Spleen (tissue), 11 donors: ENCODE measurements around the gene ZNF839. TPM values are rescaled to one million over a fixed set of nuclear protein-coding genes. Genes with fewer than 3 reads are reported as not detected.

ENCODE experiments used
- DNase-seq: peaks from one replicate; pipeline ENCODE4 v3.0.0-alpha.2; 2020
- H3K27ac ChIP-seq, 8 donors: fragments of 200-600 bp; sonication (generic) in 7 of 8; 1 replicate in 4 of 8; 2 replicates in 4 of 8; pipeline versions ENCODE4 v1.5.0 to v1.8.0; 2016 to 2021; ENCODE audit warnings: inconsistent platforms in 4 of 8, mild to moderate bottlenecking in 4 of 8, moderate library complexity in 1 of 8
- H3K27me3 ChIP-seq, 7 donors: fragments of 200-600 bp; sonication (generic) in 6 of 7; replicated peaks in 1 of 7; 1 replicate in 4 of 7; 2 replicates in 3 of 7; pipeline versions ENCODE4 v1.5.0 to v1.8.0; 2016 to 2021; ENCODE audit warnings: inconsistent platforms in 3 of 7, mild to moderate bottlenecking in 1 of 7
- H3K36me3 ChIP-seq, 6 donors: fragments of 200-600 bp; sonication (generic) in 5 of 6; 1 replicate in 4 of 6; 2 replicates in 2 of 6; pipeline versions ENCODE4 v1.5.0 to v1.8.0; 2016 to 2021; ENCODE audit warnings: inconsistent platforms in 2 of 6
- H3K4me1 ChIP-seq, 6 donors: fragments of 200-600 bp; sonication (generic) in 5 of 6; 1 replicate in 3 of 6; 2 replicates in 3 of 6; pipeline versions ENCODE4 v1.5.0 to v1.8.0; 2016 to 2021; ENCODE audit warnings: inconsistent platforms in 3 of 6
- H3K4me3 ChIP-seq, 8 donors: fragments of 200-600 bp; sonication (generic) in 7 of 8; 1 replicate in 4 of 8; 2 replicates in 4 of 8; pipeline versions ENCODE4 v1.5.0 to v1.8.0; 2016 to 2021; ENCODE audit warnings: inconsistent platforms in 4 of 8, mild to moderate bottlenecking in 4 of 8, moderate library complexity in 2 of 8
- H3K9me3 ChIP-seq, 8 donors: fragments of 200-600 bp; sonication (generic) in 7 of 8; 1 replicate in 4 of 8; 2 replicates in 4 of 8; pipeline versions ENCODE4 v1.5.0 to v1.8.0; 2016 to 2021; ENCODE audit warnings: inconsistent platforms in 4 of 8
- POLR2A ChIP-seq, 3 donors: fragments of 450-650 bp; IDR thresholded peaks; one replicate each; pipeline ENCODE4 v1.5.1; 2017; ENCODE audit warnings: antibody characterized with exemption in 3 of 3, mild to moderate bottlenecking in 1 of 3
- POLR2AphosphoS5 ChIP-seq, 3 donors: sonication (generic); formaldehyde crosslinking; IDR thresholded peaks; one replicate each; pipeline ENCODE4 v1.5.1; 2017; ENCODE audit warnings: antibody characterized with exemption in 3 of 3
- WGBS, 5 donors: extraction: QIAGEN DNeasy Blood & Tissue Kit in 3 of 5; methylation state at CpG; one replicate each; pipeline versions ENCODE4 v1.1.5 to v1.1.7; 2013 to 2018; 5-methylcytosine and 5-hydroxymethylcytosine counted together
- intact Hi-C: fragments of 100-400 bp; cut with DNase I; formaldehyde crosslinking; loops from one replicate; pipeline ENCODE4 v1.15.0; 2023; ENCODE audit warnings: low total_unique reads
- polyA plus RNA-seq, 3 donors: library from polyadenylated mRNA; stranded (reverse); fragments of 200-250 nt; gene quantifications; one replicate each; pipeline ENCODE4 v1.2.1, GENCODE V29; 2013
- total RNA-seq, 7 donors: library from RNA; depleted of rRNA in 3 of 7; stranded (reverse); fragments of >200 nt in 3 of 7; fragmentation: NEBNext Ultra II Directional in 4 of 7; extraction: Animal tissue kit (Norgen Biotek cat#: 25700) in 4 of 7; gene quantifications; one replicate each; pipeline versions ENCODE4 v1.1.0 to v1.2.1, GENCODE V29; 2016 to 2021
- TF ChIP-seq, protein P1 (sequence below), 11 experiments: fragments of 200-600 bp in 7 of 11; fragments of 450-650 bp in 4 of 11; sonication (generic) in 4 of 11; IDR thresholded peaks in 8 of 11; conservative IDR thresholded peaks in 3 of 11; 1 replicate in 7 of 11; 2 replicates in 4 of 11; pipeline versions ENCODE4 v1.4.0 to v1.8.0; 2016 to 2021; ENCODE audit warnings: antibody characterized with exemption in 11 of 11, inconsistent platforms in 4 of 11, mild to moderate bottlenecking in 1 of 11
- donor health status: healthy with polysubstance abuse.
- donor health status: DM: no; HTN: no; CAD: no; lungs with moderate emphysema.
- donor health status: DM: no; HTN: no; CAD: no.
- donor health status: Bipolar disorder and iron deficiency.
- donor health status: healthy.
- donor health status: DM: no; HTN: no; CAD: no.
- donor health status: DM: yes; HTN: yes; CAD: no.

Gene ZNF839
- total and polyA plus RNA-seq, 10 donors = 10.3 to 28.5 (median 17.3) TPM

DNA sequence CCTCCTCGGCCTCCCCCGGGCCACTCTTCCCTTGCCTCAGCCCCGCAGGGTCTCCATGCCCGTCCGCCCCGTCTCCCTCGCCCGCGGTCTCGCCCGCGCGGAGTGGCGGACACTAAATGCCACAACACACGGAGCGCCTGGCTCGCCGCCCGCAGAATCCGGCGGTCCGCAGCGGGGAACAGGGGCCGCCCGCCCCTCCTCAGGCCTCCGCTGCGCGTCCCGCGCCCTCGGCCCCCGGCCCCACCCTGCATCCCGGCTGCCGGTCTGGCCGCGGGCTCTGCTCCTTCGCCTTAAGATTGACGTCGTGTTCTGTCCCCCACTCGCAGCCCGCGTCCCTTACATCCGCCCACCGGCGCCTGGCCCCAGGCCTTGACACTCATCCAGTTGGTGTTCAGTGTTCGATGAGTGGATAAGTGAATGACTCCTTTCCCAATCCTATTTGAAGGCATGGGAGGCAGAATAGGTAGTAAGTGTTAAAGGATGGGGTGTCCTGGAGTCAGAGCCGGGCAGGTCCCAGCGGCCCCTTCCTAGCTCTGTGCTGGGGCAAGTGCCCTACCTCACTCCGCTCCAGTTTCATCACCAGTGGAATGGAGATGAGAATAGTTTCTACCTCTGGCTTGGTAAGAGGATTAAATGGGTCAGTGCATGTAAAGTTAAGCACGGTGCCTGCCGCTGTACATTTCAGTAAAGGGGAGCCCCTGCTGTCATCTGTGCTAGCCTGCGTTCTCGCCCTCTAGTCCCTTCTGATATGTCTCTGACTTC lies 43.8 kb downstream of the ZNF839 start:
- intact Hi-C loops = no loop called here
- 4 to 13% (median 6%) methylated on average over 18 to 53 of the region's 53 CpGs for WGBS, 5 donors
- H3K27me3 ChIP-seq = no peaks in the 10 kb centered on the region
- H3K4me1 ChIP-seq = peaks cover 19 to 51% (median 35%) of the 10 kb centered on the region in 6 donors
- H3K36me3 ChIP-seq = peaks cover 0 to 20% (median 8%) of the 10 kb centered on the region in 6 donors
- no peak for DNase-seq
- H3K27ac ChIP-seq = peak overlapping the region; percentile 87 to 99 (median 93)
- no peaks in the 10 kb centered on the region for H3K9me3 ChIP-seq
- peak overlapping the region; percentile 63 to 94 (median 90) for H3K4me3 ChIP-seq
- TF ChIP-seq POLR2AphosphoS5 (IDR thresholded peaks at IDR 0.05) (no peak), POLR2A (IDR thresholded peaks at IDR 0.05) (no peak)
- TF ChIP-seq, protein P1, sequence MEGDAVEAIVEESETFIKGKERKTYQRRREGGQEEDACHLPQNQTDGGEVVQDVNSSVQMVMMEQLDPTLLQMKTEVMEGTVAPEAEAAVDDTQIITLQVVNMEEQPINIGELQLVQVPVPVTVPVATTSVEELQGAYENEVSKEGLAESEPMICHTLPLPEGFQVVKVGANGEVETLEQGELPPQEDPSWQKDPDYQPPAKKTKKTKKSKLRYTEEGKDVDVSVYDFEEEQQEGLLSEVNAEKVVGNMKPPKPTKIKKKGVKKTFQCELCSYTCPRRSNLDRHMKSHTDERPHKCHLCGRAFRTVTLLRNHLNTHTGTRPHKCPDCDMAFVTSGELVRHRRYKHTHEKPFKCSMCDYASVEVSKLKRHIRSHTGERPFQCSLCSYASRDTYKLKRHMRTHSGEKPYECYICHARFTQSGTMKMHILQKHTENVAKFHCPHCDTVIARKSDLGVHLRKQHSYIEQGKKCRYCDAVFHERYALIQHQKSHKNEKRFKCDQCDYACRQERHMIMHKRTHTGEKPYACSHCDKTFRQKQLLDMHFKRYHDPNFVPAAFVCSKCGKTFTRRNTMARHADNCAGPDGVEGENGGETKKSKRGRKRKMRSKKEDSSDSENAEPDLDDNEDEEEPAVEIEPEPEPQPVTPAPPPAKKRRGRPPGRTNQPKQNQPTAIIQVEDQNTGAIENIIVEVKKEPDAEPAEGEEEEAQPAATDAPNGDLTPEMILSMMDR (IDR thresholded peaks at IDR 0.05 in 8 of 11, conservative IDR thresholded peaks at IDR 0.05 in 3 of 11) = no peak

DNA sequence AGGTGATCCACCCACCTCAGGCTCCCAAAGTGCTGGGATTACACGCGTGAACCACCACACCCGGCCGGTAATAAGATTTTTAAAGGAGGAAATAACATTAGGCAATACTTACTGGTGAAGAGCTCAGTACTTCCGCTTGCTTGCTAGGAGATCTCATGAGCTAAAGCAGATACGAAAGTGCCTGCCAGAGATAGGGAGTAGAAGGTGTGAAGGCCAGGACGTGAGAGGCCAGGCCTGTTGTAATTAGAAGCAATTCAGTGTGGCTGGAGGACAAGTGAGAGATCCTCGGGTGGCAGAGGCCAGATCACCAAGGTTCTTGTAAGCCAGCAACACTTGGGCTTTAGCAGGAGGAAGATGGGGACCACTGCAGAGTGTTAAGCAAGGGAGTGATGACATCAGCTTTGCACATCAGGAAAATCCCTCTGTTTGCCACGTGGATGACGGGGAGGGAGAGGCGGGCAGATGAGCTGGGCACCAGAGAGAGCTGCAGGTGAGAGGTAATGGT lies 50.8 kb downstream of the ZNF839 start:
- H3K4me3 ChIP-seq = peak overlapping the region in 2 of 8 donors; percentile 2 to 47
- 40 to 75% (median 65%) methylated on average over 11 of the region's 11 CpGs for WGBS, 5 donors
- intact Hi-C loops = no loop called here
- H3K36me3 ChIP-seq = peaks cover 0 to 9% (median 0%) of the 10 kb centered on the region in 6 donors
- TF ChIP-seq POLR2A (IDR thresholded peaks at IDR 0.05) (no peak), POLR2AphosphoS5 (IDR thresholded peaks at IDR 0.05) (peak in 2 of 3 donors; percentile 24 to 44)
- TF ChIP-seq, protein P1 (IDR thresholded peaks at IDR 0.05 in 8 of 11, conservative IDR thresholded peaks at IDR 0.05 in 3 of 11) = no peak
- no peaks in the 10 kb centered on the region for H3K9me3 ChIP-seq
- H3K27me3 ChIP-seq = no peaks in the 10 kb centered on the region
- DNase-seq = peak; percentile 78
- peaks cover 0 to 46% (median 8%) of the 10 kb centered on the region in 6 donors for H3K4me1 ChIP-seq
- H3K27ac ChIP-seq = peak overlapping the region in 7 of 8 donors; percentile 67 to 89 (median 83)

DNA sequence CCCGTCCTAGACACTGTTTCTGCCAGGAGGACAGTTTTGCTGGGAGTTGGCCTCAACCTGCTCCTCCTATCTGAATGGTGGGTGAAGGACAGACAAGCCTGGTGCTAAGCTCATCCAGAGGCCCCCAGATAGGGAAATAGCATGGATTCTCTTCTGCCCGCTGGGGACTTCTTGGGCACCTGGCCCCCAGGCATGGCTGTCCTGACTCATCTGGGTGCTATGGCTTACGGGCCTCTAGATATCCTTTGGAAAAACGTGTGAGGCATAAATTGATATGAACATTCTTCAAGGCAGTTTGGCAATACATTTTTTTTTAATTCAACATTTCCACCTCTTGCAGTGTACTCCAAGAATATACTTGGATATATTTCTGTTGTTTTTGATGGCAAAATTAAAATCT lies 51.8 kb downstream of the ZNF839 start:
- intact Hi-C loops = no loop called here
- TF ChIP-seq, protein P1 (IDR thresholded peaks at IDR 0.05 in 8 of 11, conservative IDR thresholded peaks at IDR 0.05 in 3 of 11) = no peak
- TF ChIP-seq POLR2AphosphoS5 (IDR thresholded peaks at IDR 0.05) (no peak), POLR2A (IDR thresholded peaks at IDR 0.05) (no peak)
- H3K4me1 ChIP-seq = peaks cover 0 to 43% (median 8%) of the 10 kb centered on the region in 6 donors
- H3K9me3 ChIP-seq = no peaks in the 10 kb centered on the region
- peak overlapping the region in 2 of 8 donors; percentile 2 to 47 for H3K4me3 ChIP-seq
- WGBS, 5 donors = 86 to 96% (median 90%) methylated on average over 4 of the region's 4 CpGs
- peak overlapping the region in 7 of 8 donors; percentile 67 to 89 (median 83) for H3K27ac ChIP-seq
- no peak for DNase-seq
- H3K27me3 ChIP-seq = no peaks in the 10 kb centered on the region
- H3K36me3 ChIP-seq = peaks cover 0 to 11% (median 0%) of the 10 kb centered on the region in 6 donors

GRCh38 chr14:102373110-102373509 lies 53.6 kb downstream of the ZNF839 start:
- 75 to 89% (median 79%) methylated on average over 3 of the region's 3 CpGs for WGBS, 5 donors
- Histone ChIP-seq H3K9me3 (no peaks in the 10 kb centered on the region), H3K27me3 (no peaks in the 10 kb centered on the region), H3K36me3 (peaks cover 0 to 28% (median 11%) of the 10 kb centered on the region in 6 donors), H3K27ac (no peak overlapping the region), H3K4me1 (peaks cover 0 to 35% (median 10%) of the 10 kb centered on the region in 6 donors), H3K4me3 (no peak overlapping the region)
- TF ChIP-seq POLR2AphosphoS5 (IDR thresholded peaks at IDR 0.05) (no peak), POLR2A (IDR thresholded peaks at IDR 0.05) (no peak)
- TF ChIP-seq, protein P1 (IDR thresholded peaks at IDR 0.05 in 8 of 11, conservative IDR thresholded peaks at IDR 0.05 in 3 of 11) = no peak
- no peak for DNase-seq
- intact Hi-C loops = no loop called here
